ENCODE measurements around the gene SBF2. TPM values are rescaled to one million over a fixed set of nuclear protein-coding genes. Genes with fewer than 3 reads are reported as not detected.

The SBF2 gene
- polyA plus RNA-seq, 1 donor (not counting 4 experiments of a cell fraction or from before 2014, with no cell fraction given) = 24.5 TPM

DNA sequence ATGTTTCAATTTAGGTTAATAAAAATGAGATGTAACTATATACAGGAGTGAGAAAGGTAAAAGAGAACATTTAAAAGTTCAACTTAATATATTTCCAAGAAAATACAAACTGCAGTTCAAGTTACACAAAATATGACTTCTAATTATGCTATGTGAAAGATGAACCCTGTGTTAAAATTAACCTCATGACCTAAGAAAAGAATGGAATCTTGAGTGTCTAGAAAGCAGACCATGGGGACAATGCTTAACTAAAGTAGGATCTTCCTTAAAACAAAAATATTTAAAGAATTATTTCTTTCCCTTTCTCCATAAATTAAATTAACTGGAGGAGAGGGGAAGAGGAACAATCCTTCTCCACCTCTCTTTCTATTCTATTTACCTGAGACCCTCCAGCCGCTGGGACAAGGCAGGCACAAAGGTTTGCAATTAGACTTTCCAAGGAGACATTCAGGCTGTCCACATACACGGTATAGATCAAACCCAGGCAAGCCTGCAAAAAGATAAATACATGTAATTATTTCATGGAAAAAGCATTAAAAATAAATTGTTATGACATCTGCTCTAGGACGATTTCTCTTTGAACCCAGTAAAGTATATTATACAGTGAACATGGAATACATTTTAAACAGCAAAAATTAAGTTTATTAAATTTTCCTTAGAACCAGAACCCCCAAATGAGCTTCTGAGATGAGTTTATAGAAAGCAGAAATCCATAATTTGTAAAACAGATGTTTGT lies 264.5 kb downstream of the SBF2 start:
- TF ChIP-seq, protein P1, sequence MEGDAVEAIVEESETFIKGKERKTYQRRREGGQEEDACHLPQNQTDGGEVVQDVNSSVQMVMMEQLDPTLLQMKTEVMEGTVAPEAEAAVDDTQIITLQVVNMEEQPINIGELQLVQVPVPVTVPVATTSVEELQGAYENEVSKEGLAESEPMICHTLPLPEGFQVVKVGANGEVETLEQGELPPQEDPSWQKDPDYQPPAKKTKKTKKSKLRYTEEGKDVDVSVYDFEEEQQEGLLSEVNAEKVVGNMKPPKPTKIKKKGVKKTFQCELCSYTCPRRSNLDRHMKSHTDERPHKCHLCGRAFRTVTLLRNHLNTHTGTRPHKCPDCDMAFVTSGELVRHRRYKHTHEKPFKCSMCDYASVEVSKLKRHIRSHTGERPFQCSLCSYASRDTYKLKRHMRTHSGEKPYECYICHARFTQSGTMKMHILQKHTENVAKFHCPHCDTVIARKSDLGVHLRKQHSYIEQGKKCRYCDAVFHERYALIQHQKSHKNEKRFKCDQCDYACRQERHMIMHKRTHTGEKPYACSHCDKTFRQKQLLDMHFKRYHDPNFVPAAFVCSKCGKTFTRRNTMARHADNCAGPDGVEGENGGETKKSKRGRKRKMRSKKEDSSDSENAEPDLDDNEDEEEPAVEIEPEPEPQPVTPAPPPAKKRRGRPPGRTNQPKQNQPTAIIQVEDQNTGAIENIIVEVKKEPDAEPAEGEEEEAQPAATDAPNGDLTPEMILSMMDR (optimal IDR thresholded peaks at IDR 0.05 in 1 of 3, IDR thresholded peaks at IDR 0.05 in 1 of 3, conservative IDR thresholded peaks at IDR 0.05 in 1 of 3; ENCODE audit: extremely low read depth in 1 of 3, insufficient read depth in 2 of 3, low read length in 3 of 3) = no peak
- no peak for TF ChIP-seq EZH2 (IDR thresholded peaks at IDR 0.05; ENCODE audit: low read length)
- Histone ChIP-seq H3K4me3 (ENCODE audit: control insufficient read depth in 2 of 3, extremely low read depth in 1 of 3, insufficient read depth in 2 of 3, low read depth in 1 of 3, low read length in 3 of 3) (no peak overlapping the region), H3K9me1 (ENCODE audit: control insufficient read depth, extremely low read depth, insufficient read depth, low read length) (no peaks in the 10 kb centered on the region), H3K9ac (ENCODE audit: control insufficient read depth, extremely low read depth, insufficient read depth, low read length) (no peak overlapping the region), H3K36me3 (ENCODE audit: control insufficient read depth in 2 of 2, extremely low read depth in 1 of 2, insufficient read depth in 2 of 2, low read length in 2 of 2) (no peaks in the 10 kb centered on the region), H2AFZ (ENCODE audit: control insufficient read depth, low read length) (no peak overlapping the region), H3K4me2 (ENCODE audit: control insufficient read depth, extremely low read depth, insufficient read depth, low read depth, low read length) (no peak overlapping the region), H3K79me2 (ENCODE audit: control insufficient read depth, insufficient read depth, low read length) (no peaks in the 10 kb centered on the region), H3K27me3 (ENCODE audit: control insufficient read depth, extremely low read depth, insufficient read depth, low read length) (no peaks in the 10 kb centered on the region), H3K4me1 (ENCODE audit: control insufficient read depth, extremely low read depth, insufficient read depth, low read length) (peaks cover 4% of the 10 kb centered on the region), H3K9me3 (ENCODE audit: control insufficient read depth, low read depth, low read length) (no peaks in the 10 kb centered on the region), H3K27ac (ENCODE audit: control insufficient read depth, insufficient read depth, low read length) (no peak overlapping the region), H4K20me1 (ENCODE audit: control insufficient read depth, extremely low read depth, insufficient read depth, low read length) (no peaks in the 10 kb centered on the region)
- dilution Hi-C loops (cut with MboI; ENCODE audit: extremely low pct_ligation_motif_present, low sequenced_read_pairs) = no loop called here
- DNase-seq (ENCODE audit: low read depth, low spot score) = no peak
- no peak for FAIRE-seq

DNA sequence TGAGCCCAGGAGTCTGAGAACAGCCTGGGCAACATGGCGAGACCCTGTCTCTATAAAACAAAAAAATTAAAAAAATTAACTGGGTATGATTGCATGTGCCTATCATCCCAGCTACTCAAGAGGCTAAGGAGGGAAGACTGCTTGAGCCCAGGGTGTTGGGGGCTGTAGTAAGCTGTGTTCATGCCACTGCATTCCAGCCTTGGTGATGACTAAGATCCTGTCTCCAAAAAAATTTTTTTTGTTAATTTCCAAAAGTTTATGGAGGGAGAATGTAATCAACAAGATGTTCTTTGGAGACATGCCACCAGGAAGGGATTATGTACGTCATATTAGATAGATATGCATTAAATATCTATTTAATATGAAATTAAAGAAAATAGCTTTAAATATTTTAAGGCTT lies 267.5 kb downstream of the SBF2 start:
- Histone ChIP-seq H4K20me1 (ENCODE audit: control insufficient read depth, extremely low read depth, insufficient read depth, low read length) (no peaks in the 10 kb centered on the region), H3K4me1 (ENCODE audit: control insufficient read depth, extremely low read depth, insufficient read depth, low read length) (no peaks in the 10 kb centered on the region), H3K79me2 (ENCODE audit: control insufficient read depth, insufficient read depth, low read length) (no peaks in the 10 kb centered on the region), H3K36me3 (ENCODE audit: control insufficient read depth in 2 of 2, extremely low read depth in 1 of 2, insufficient read depth in 2 of 2, low read length in 2 of 2) (peaks cover 0 to 3% of the 10 kb centered on the region in 2 experiments), H3K9me1 (ENCODE audit: control insufficient read depth, extremely low read depth, insufficient read depth, low read length) (no peaks in the 10 kb centered on the region), H3K4me2 (ENCODE audit: control insufficient read depth, extremely low read depth, insufficient read depth, low read depth, low read length) (no peak overlapping the region), H3K9me3 (ENCODE audit: control insufficient read depth, low read depth, low read length) (no peaks in the 10 kb centered on the region), H3K4me3 (ENCODE audit: control insufficient read depth in 2 of 3, extremely low read depth in 1 of 3, insufficient read depth in 2 of 3, low read depth in 1 of 3, low read length in 3 of 3) (no peak overlapping the region), H3K27me3 (ENCODE audit: control insufficient read depth, extremely low read depth, insufficient read depth, low read length) (no peaks in the 10 kb centered on the region), H3K27ac (ENCODE audit: control insufficient read depth, insufficient read depth, low read length) (no peak overlapping the region), H2AFZ (ENCODE audit: control insufficient read depth, low read length) (no peak overlapping the region), H3K9ac (ENCODE audit: control insufficient read depth, extremely low read depth, insufficient read depth, low read length) (no peak overlapping the region)
- DNase-seq (ENCODE audit: low read depth, low spot score) (no peak), FAIRE-seq (no peak)
- TF ChIP-seq EZH2 (IDR thresholded peaks at IDR 0.05; ENCODE audit: low read length) = no peak
- TF ChIP-seq, protein P1 (optimal IDR thresholded peaks at IDR 0.05 in 1 of 3, IDR thresholded peaks at IDR 0.05 in 1 of 3, conservative IDR thresholded peaks at IDR 0.05 in 1 of 3; ENCODE audit: extremely low read depth in 1 of 3, insufficient read depth in 2 of 3, low read length in 3 of 3) = no peak
- dilution Hi-C loops (cut with MboI; ENCODE audit: extremely low pct_ligation_motif_present, low sequenced_read_pairs) = no loop called here

Data from keratinocyte (primary cell).